NOMO-1 treated with dmso at 0.1 percent for 144 hours (cell line): ENCODE data around the gene SEC14L5.

ENCODE experiments used
- DNase-seq: peaks from one replicate; lab custom pipeline; 2025; ENCODE audit not compliant: unreplicated experiment; lab: John Stamatoyannopoulos, UW

Gene SEC14L5

GRCh38 chr16:5062790-5063765 lies 104.9 kb downstream of the SEC14L5 start:
- no peak for DNase-seq

GRCh38 chr16:5064915-5065314 lies 106.8 kb downstream of the SEC14L5 start:
- DNase-seq, result no peak

- DNase-seq, result no peak
Observed at GRCh38 chr16:5065326-5065725, 107.2 kb downstream of the SEC14L5 start.

GRCh38 chr16:5065813-5066212 lies 107.7 kb downstream of the SEC14L5 start, which contains the start of gene C16orf89:
Gene C16orf89, minus strand, starts transcription at chr16:5065956. Its CDS starts 48 bp downstream, at chr16:5065908.
- no peak for DNase-seq

GRCh38 chr16:5066511-5066910 lies 108.4 kb downstream of the SEC14L5 start:
- no peak for DNase-seq
